ENCODE results near the gene TAF11L3.
"Not testable (repeated sequence)": the region's sequence is repeated elsewhere in the genome, so short reads cannot be mapped to it uniquely, and the experiment has no call there.

TAF11L3 gene

GRCh38 chr5:17477573-17478265 lies 40.4 kb upstream of the TAF11L3 start:
- H3K27ac ChIP-seq (ENCODE audit: low read depth, low read length, poor library complexity, severe bottlenecking): no peak overlapping the region
- no peaks in the 10 kb centered on the region for H3K9me3 ChIP-seq (ENCODE audit: low read length)
- no peaks in the 10 kb centered on the region for H3K9me2 ChIP-seq (ENCODE audit: low read depth, low read length)
- no peaks in the 10 kb centered on the region for H3K4me1 ChIP-seq (ENCODE audit: insufficient read depth, low read length, severe bottlenecking)
- TF ChIP-seq EZH2 (IDR thresholded peaks at IDR 0.05; ENCODE audit: borderline replicate concordance, low read length): no peak
- TF ChIP-seq CTCF (IDR thresholded peaks at IDR 0.05; ENCODE audit: low read length): no peak
- H3K36me3 ChIP-seq (ENCODE audit: insufficient read depth, low read length): no peaks in the 10 kb centered on the region
- H3K79me2 ChIP-seq (ENCODE audit: insufficient read depth, low read length): no peaks in the 10 kb centered on the region
- no peak overlapping the region for H3K4me2 ChIP-seq (ENCODE audit: low read length)
- H3K4me3 ChIP-seq (ENCODE audit: low read depth, low read length, poor library complexity, severe bottlenecking): no peak overlapping the region
- H4K20me1 ChIP-seq (ENCODE audit: insufficient read depth, low read length): no peaks in the 10 kb centered on the region
- H3K27me3 ChIP-seq (ENCODE audit: insufficient read depth, low read length): no peaks in the 10 kb centered on the region
- H3F3A ChIP-seq (ENCODE audit: insufficient read depth, low read length): no peaks in the 10 kb centered on the region
- H3K9ac ChIP-seq (ENCODE audit: low read length): no peak overlapping the region
- no peak overlapping the region for H2AFZ ChIP-seq (ENCODE audit: low read length)

- Histone ChIP-seq H2AFZ (ENCODE audit: low read length) (no peak overlapping the region), H3K9ac (ENCODE audit: low read length) (no peak overlapping the region), H3K9me3 (ENCODE audit: low read length) (no peaks in the 10 kb centered on the region), H3K27ac (ENCODE audit: low read depth, low read length, poor library complexity, severe bottlenecking) (no peak overlapping the region), H3K4me2 (ENCODE audit: low read length) (no peak overlapping the region), H3K9me2 (ENCODE audit: low read depth, low read length) (no peaks in the 10 kb centered on the region), H3K4me3 (ENCODE audit: low read depth, low read length, poor library complexity, severe bottlenecking) (no peak overlapping the region), H3F3A (ENCODE audit: insufficient read depth, low read length) (no peaks in the 10 kb centered on the region), H3K4me1 (ENCODE audit: insufficient read depth, low read length, severe bottlenecking) (no peaks in the 10 kb centered on the region), H3K79me2 (ENCODE audit: insufficient read depth, low read length) (no peaks in the 10 kb centered on the region), H4K20me1 (ENCODE audit: insufficient read depth, low read length) (no peaks in the 10 kb centered on the region), H3K27me3 (ENCODE audit: insufficient read depth, low read length) (no peaks in the 10 kb centered on the region), H3K36me3 (ENCODE audit: insufficient read depth, low read length) (no peaks in the 10 kb centered on the region)
- TF ChIP-seq CTCF (IDR thresholded peaks at IDR 0.05; ENCODE audit: low read length) (no peak), EZH2 (IDR thresholded peaks at IDR 0.05; ENCODE audit: borderline replicate concordance, low read length) (no peak)
These were observed 36.8 kb upstream of the TAF11L3 start for GRCh38 chr5:17481378-17481777.

GRCh38 chr5:17482790-17483189 lies 35.4 kb upstream of the TAF11L3 start:
- Histone ChIP-seq H3K36me3 (ENCODE audit: insufficient read depth, low read length) (no peaks in the 10 kb centered on the region), H2AFZ (ENCODE audit: low read length) (no peak overlapping the region), H3K4me1 (ENCODE audit: insufficient read depth, low read length, severe bottlenecking) (no peaks in the 10 kb centered on the region), H3F3A (ENCODE audit: insufficient read depth, low read length) (no peaks in the 10 kb centered on the region), H3K9me3 (ENCODE audit: low read length) (no peaks in the 10 kb centered on the region), H3K4me3 (ENCODE audit: low read depth, low read length, poor library complexity, severe bottlenecking) (no peak overlapping the region), H3K4me2 (ENCODE audit: low read length) (no peak overlapping the region), H3K9me2 (ENCODE audit: low read depth, low read length) (no peaks in the 10 kb centered on the region), H3K27me3 (ENCODE audit: insufficient read depth, low read length) (no peaks in the 10 kb centered on the region), H3K27ac (ENCODE audit: low read depth, low read length, poor library complexity, severe bottlenecking) (no peak overlapping the region), H3K9ac (ENCODE audit: low read length) (no peak overlapping the region), H4K20me1 (ENCODE audit: insufficient read depth, low read length) (no peaks in the 10 kb centered on the region), H3K79me2 (ENCODE audit: insufficient read depth, low read length) (no peaks in the 10 kb centered on the region)
- TF ChIP-seq EZH2 (IDR thresholded peaks at IDR 0.05; ENCODE audit: borderline replicate concordance, low read length) (no peak), CTCF (IDR thresholded peaks at IDR 0.05; ENCODE audit: low read length) (no peak)

GRCh38 chr5:17486464-17487173 lies 31.5 kb upstream of the TAF11L3 start:
- not testable (repeated sequence) for H3K4me2 ChIP-seq (ENCODE audit: low read length); H3K27me3 ChIP-seq (ENCODE audit: insufficient read depth, low read length); H3K27ac ChIP-seq (ENCODE audit: low read depth, low read length, poor library complexity, severe bottlenecking); H3K4me1 ChIP-seq (ENCODE audit: insufficient read depth, low read length, severe bottlenecking); H3K9ac ChIP-seq (ENCODE audit: low read length); H3K9me3 ChIP-seq (ENCODE audit: low read length); H3K79me2 ChIP-seq (ENCODE audit: insufficient read depth, low read length); H3F3A ChIP-seq (ENCODE audit: insufficient read depth, low read length); H4K20me1 ChIP-seq (ENCODE audit: insufficient read depth, low read length); H3K36me3 ChIP-seq (ENCODE audit: insufficient read depth, low read length); H3K4me3 ChIP-seq (ENCODE audit: low read depth, low read length, poor library complexity, severe bottlenecking); H3K9me2 ChIP-seq (ENCODE audit: low read depth, low read length); H2AFZ ChIP-seq (ENCODE audit: low read length)

Data from OCI-LY1 (cell line).